Cardiac muscle cell (in vitro differentiated cells and primary cell): ENCODE data around the gene COL16A1. TPM values are rescaled to one million over a fixed set of nuclear protein-coding genes. Genes with fewer than 3 reads are reported as not detected.

Source experiments
- DNase-seq, 2 donors: peaks; one replicate each; pipeline versions ENCODE4 v3.0.0 to v3.0.0-alpha.2; 2010 to 2017; ENCODE audit warnings: low read depth in 1 of 2, low spot score in 1 of 2
- H3K27ac ChIP-seq: fragments of 200-600 bp; sonication (generic); 2 replicates; pipeline ENCODE4 v1.5.1; 2016
- H3K27me3 ChIP-seq: fragments of 200-600 bp; sonication (generic); 2 replicates; pipeline ENCODE4 v1.6.0; 2016; ENCODE audit warnings: control low read depth
- H3K36me3 ChIP-seq: fragments of 200-600 bp; sonication (generic); 2 replicates; pipeline ENCODE4 v1.5.1; 2016; ENCODE audit warnings: control low read depth
- H3K4me1 ChIP-seq: fragments of 200-600 bp; sonication (generic); 2 replicates; pipeline ENCODE4 v1.8.1; 2017; ENCODE audit warnings: low read depth, mild to moderate bottlenecking, mixed run types
- H3K4me3 ChIP-seq: fragments of 200-600 bp; sonication (generic); 2 replicates; pipeline ENCODE4 v1.5.1; 2016; ENCODE audit warnings: mild to moderate bottlenecking
- H3K9me3 ChIP-seq: fragments of 200-600 bp; sonication (generic); 2 replicates; pipeline ENCODE4 v1.5.1; 2017; ENCODE audit warnings: low read depth, mild to moderate bottlenecking, control low read depth
- CTCF ChIP-seq: IDR thresholded peaks from 2 replicates; pipeline ENCODE4 v1.5.1; 2012; ENCODE audit warnings: low read depth, mild to moderate bottlenecking, low read length
- polyA plus RNA-seq: library from polyadenylated mRNA; unstranded; fragments of >200 nt; fragmentation: Nextera tagmentation; extraction: Ambion mirVana; gene quantifications from 2 replicates; pipeline ENCODE4 v1.2.1, GENCODE V29; 2016
- total RNA-seq: library from RNA; depleted of rRNA; stranded (reverse); fragments of >200 nt; gene quantifications from 2 replicates; pipeline ENCODE4 v1.2.3, GENCODE V29; 2016

Gene COL16A1
- total and polyA plus RNA-seq, 2 experiments from 2014 or later, result 119 to 120 TPM

GRCh38 chr1:31624731-31625514 lies 78.9 kb downstream of the COL16A1 start:
- DNase-seq, result no peak
- H3K27ac ChIP-seq, result no peak overlapping the region

GRCh38 chr1:31624309-31624708 lies 79.5 kb downstream of the COL16A1 start:
- TF ChIP-seq CTCF, result no peak

More at GRCh38 chr1:31624731-31625514, 78.9 kb downstream of the COL16A1 start:
- Histone ChIP-seq H3K4me3 (no peak overlapping the region), H3K4me1 (peaks cover 9% of the 10 kb centered on the region), H3K27me3 (no peaks in the 10 kb centered on the region), H3K36me3 (no peaks in the 10 kb centered on the region), H3K9me3 (no peaks in the 10 kb centered on the region)
- TF ChIP-seq CTCF, result no peak

GRCh38 chr1:31623365-31623764 lies 80.5 kb downstream of the COL16A1 start:
- Histone ChIP-seq H3K27me3 (peaks cover 4% of the 10 kb centered on the region), H3K9me3 (no peaks in the 10 kb centered on the region), H3K4me3 (no peak overlapping the region), H3K27ac (no peak overlapping the region), H3K36me3 (no peaks in the 10 kb centered on the region), H3K4me1 (peaks cover 4% of the 10 kb centered on the region)
- TF ChIP-seq CTCF, result no peak
- no peak for DNase-seq

More at GRCh38 chr1:31624309-31624708, 79.5 kb downstream of the COL16A1 start:
- Histone ChIP-seq H3K9me3 (no peaks in the 10 kb centered on the region), H3K36me3 (no peaks in the 10 kb centered on the region), H3K27me3 (peaks cover 2% of the 10 kb centered on the region), H3K4me3 (no peak overlapping the region), H3K4me1 (peaks cover 9% of the 10 kb centered on the region), H3K27ac (no peak overlapping the region)
- no peak for DNase-seq

GRCh38 chr1:31621847-31622730 lies 81.7 kb downstream of the COL16A1 start:
- Histone ChIP-seq H3K4me3 (no peak overlapping the region), H3K36me3 (no peaks in the 10 kb centered on the region), H3K4me1 (peaks cover 3% of the 10 kb centered on the region), H3K27ac (no peak overlapping the region), H3K9me3 (no peaks in the 10 kb centered on the region), H3K27me3 (peaks cover 14% of the 10 kb centered on the region)
- no peak for TF ChIP-seq CTCF
- DNase-seq, result no peak

- H3K27me3 ChIP-seq, result peaks cover 20% of the 10 kb centered on the region
- DNase-seq, result no peak
- TF ChIP-seq CTCF, result no peak
Measured at GRCh38 chr1:31621498-31621820, 82.4 kb downstream of the COL16A1 start.

More at GRCh38 chr1:31621498-31621820, 82.4 kb downstream of the COL16A1 start:
- Histone ChIP-seq H3K36me3 (no peaks in the 10 kb centered on the region), H3K4me1 (peaks cover 3% of the 10 kb centered on the region), H3K9me3 (no peaks in the 10 kb centered on the region), H3K27ac (no peak overlapping the region), H3K4me3 (no peak overlapping the region)
